Activated naive CD8-positive, alpha-beta T cell treated with anti-CD3 and anti-CD28 coated beads, Interleukin-2, amount 50 U/mL, for 24 hours (primary cell): ENCODE data around the gene NR2C2.
"Not testable (repeated sequence)": the region's sequence is repeated elsewhere in the genome, so short reads cannot be mapped to it uniquely, and the experiment has no call there.

Experiments
- ATAC-seq: fragments of 150-1000 bp; cut with Tn5 transposase; one replicate; pipeline ENCODE4 v1.10.0; 2021
- DNase-seq: peaks from one replicate; pipeline ENCODE4 v3.0.0; 2021
- H3K27ac Mint-ChIP-seq: one replicate; pipeline ENCODE4 v1.8.0; 2021; ENCODE audit warnings: mild to moderate bottlenecking, mixed read lengths
- H3K27me3 Mint-ChIP-seq: one replicate; pipeline ENCODE4 v1.8.0; 2021; ENCODE audit warnings: mixed read lengths
- H3K36me3 Mint-ChIP-seq: one replicate; pipeline ENCODE4 v1.8.0; 2021; ENCODE audit warnings: low read depth, mixed read lengths
- H3K4me1 Mint-ChIP-seq: one replicate; pipeline ENCODE4 v1.8.0; 2021; ENCODE audit warnings: mixed read lengths
- H3K4me3 Mint-ChIP-seq: one replicate; pipeline ENCODE4 v1.8.0; 2021; ENCODE audit warnings: mild to moderate bottlenecking, moderate library complexity, mixed read lengths
- H3K9me3 Mint-ChIP-seq: one replicate; pipeline ENCODE4 v1.8.0; 2021; ENCODE audit warnings: mixed read lengths

Gene NR2C2

GRCh38 chr3:14967285-14967684 lies 19.9 kb downstream of the NR2C2 start:
- DNase-seq (no peak), ATAC-seq (no peak)
- Mint-ChIP-seq H3K27ac (no peak overlapping the region), H3K27me3 (no peaks in the 10 kb centered on the region), H3K9me3 (no peaks in the 10 kb centered on the region), H3K4me1 (peaks cover 3% of the 10 kb centered on the region), H3K36me3 (peaks cover 45% of the 10 kb centered on the region), H3K4me3 (no peak overlapping the region)

GRCh38 chr3:14969671-14970070 lies 22.3 kb downstream of the NR2C2 start:
- Mint-ChIP-seq H3K27ac (no peak overlapping the region), H3K4me1 (peaks cover 8% of the 10 kb centered on the region), H3K9me3 (no peaks in the 10 kb centered on the region), H3K4me3 (no peak overlapping the region), H3K36me3 (peaks cover 56% of the 10 kb centered on the region), H3K27me3 (no peaks in the 10 kb centered on the region)
- ATAC-seq (no peak), DNase-seq (no peak)

GRCh38 chr3:14976317-14976716 lies 28.9 kb downstream of the NR2C2 start:
- DNase-seq (no peak), ATAC-seq (no peak)
- no peaks in the 10 kb centered on the region for H3K27me3 Mint-ChIP-seq
- H3K36me3 Mint-ChIP-seq: peaks cover 48% of the 10 kb centered on the region
- no peaks in the 10 kb centered on the region for H3K9me3 Mint-ChIP-seq
- no peak overlapping the region for H3K4me3 Mint-ChIP-seq
- peaks cover 29% of the 10 kb centered on the region for H3K4me1 Mint-ChIP-seq
- no peak overlapping the region for H3K27ac Mint-ChIP-seq

- H3K36me3 Mint-ChIP-seq: peaks cover 29% of the 10 kb centered on the region
- H3K4me1 Mint-ChIP-seq: peaks cover 12% of the 10 kb centered on the region
- DNase-seq: no peak
- H3K27me3 Mint-ChIP-seq: no peaks in the 10 kb centered on the region
- H3K9me3 Mint-ChIP-seq: peaks cover 7% of the 10 kb centered on the region
- no peak for ATAC-seq
- no peak overlapping the region for H3K27ac Mint-ChIP-seq
- no peak overlapping the region for H3K4me3 Mint-ChIP-seq
These were observed 33.3 kb downstream of the NR2C2 start for GRCh38 chr3:14980689-14981088.

- Mint-ChIP-seq H3K4me3 (no peak overlapping the region), H3K4me1 (peaks cover 18% of the 10 kb centered on the region), H3K9me3 (peaks cover 7% of the 10 kb centered on the region), H3K36me3 (peaks cover 17% of the 10 kb centered on the region), H3K27me3 (no peaks in the 10 kb centered on the region), H3K27ac (no peak overlapping the region)
- DNase-seq (no peak), ATAC-seq (no peak)
These were observed 37.3 kb downstream of the NR2C2 start for GRCh38 chr3:14984581-14985113.

GRCh38 chr3:14988988-14989394 lies 41.6 kb downstream of the NR2C2 start:
- H3K4me3 Mint-ChIP-seq: no peak overlapping the region

GRCh38 chr3:14989943-14990779 lies 42.8 kb downstream of the NR2C2 start:
- H3K27ac Mint-ChIP-seq: no peak overlapping the region
- peaks cover 31% of the 10 kb centered on the region for H3K4me1 Mint-ChIP-seq

More at GRCh38 chr3:14988988-14989394, 41.6 kb downstream of the NR2C2 start:
- Mint-ChIP-seq H3K9me3 (peaks cover 6% of the 10 kb centered on the region), H3K4me1 (peaks cover 30% of the 10 kb centered on the region), H3K27ac (peak overlapping the region; percentile 7), H3K36me3 (peaks cover 6% of the 10 kb centered on the region), H3K27me3 (no peaks in the 10 kb centered on the region)
- ATAC-seq (peak; percentile 99), DNase-seq (peak; percentile 36)

GRCh38 chr3:14990780-14991148 lies 43.4 kb downstream of the NR2C2 start:
- Mint-ChIP-seq H3K27me3 (no peaks in the 10 kb centered on the region), H3K4me3 (no peak overlapping the region), H3K9me3 (no peaks in the 10 kb centered on the region), H3K27ac (no peak overlapping the region), H3K4me1 (peaks cover 32% of the 10 kb centered on the region), H3K36me3 (peaks cover 1% of the 10 kb centered on the region)
- ATAC-seq: no peak
- DNase-seq: no peak

More at GRCh38 chr3:14989943-14990779, 42.8 kb downstream of the NR2C2 start:
- H3K4me3 Mint-ChIP-seq: no peak overlapping the region
- no peaks in the 10 kb centered on the region for H3K27me3 Mint-ChIP-seq
- H3K36me3 Mint-ChIP-seq: peaks cover under 1% of the 10 kb centered on the region
- no peak for ATAC-seq
- no peaks in the 10 kb centered on the region for H3K9me3 Mint-ChIP-seq
- DNase-seq: no peak

- H3K36me3 Mint-ChIP-seq: peaks cover 1% of the 10 kb centered on the region
- no peak overlapping the region for H3K27ac Mint-ChIP-seq
- no peaks in the 10 kb centered on the region for H3K27me3 Mint-ChIP-seq
- DNase-seq (no peak), ATAC-seq (no peak)
- no peak overlapping the region for H3K4me3 Mint-ChIP-seq
- peaks cover 31% of the 10 kb centered on the region for H3K4me1 Mint-ChIP-seq
- H3K9me3 Mint-ChIP-seq: no peaks in the 10 kb centered on the region
These were observed 43.9 kb downstream of the NR2C2 start for GRCh38 chr3:14991151-14991742.

- Mint-ChIP-seq H3K4me3 (no peak overlapping the region), H3K27ac (no peak overlapping the region), H3K9me3 (no peaks in the 10 kb centered on the region), H3K4me1 (peaks cover 24% of the 10 kb centered on the region), H3K36me3 (peaks cover 1% of the 10 kb centered on the region), H3K27me3 (no peaks in the 10 kb centered on the region)
- ATAC-seq (no peak), DNase-seq (no peak)
These were observed 44.6 kb downstream of the NR2C2 start for GRCh38 chr3:14991818-14992612.

- H3K27ac Mint-ChIP-seq: no peak overlapping the region
- peaks cover 23% of the 10 kb centered on the region for H3K36me3 Mint-ChIP-seq
- H3K27me3 Mint-ChIP-seq: no peaks in the 10 kb centered on the region
- peaks cover 12% of the 10 kb centered on the region for H3K9me3 Mint-ChIP-seq
- DNase-seq (no peak), ATAC-seq (no peak)
- no peak overlapping the region for H3K4me3 Mint-ChIP-seq
- H3K4me1 Mint-ChIP-seq: peaks cover 8% of the 10 kb centered on the region
These were observed 50.6 kb downstream of the NR2C2 start for GRCh38 chr3:14997941-14998340.

- ATAC-seq, DNase-seq, H3K27me3 Mint-ChIP-seq, H3K4me1 Mint-ChIP-seq, H3K27ac Mint-ChIP-seq, H3K4me3 Mint-ChIP-seq: not testable (repeated sequence)
- peaks cover 28% of the 10 kb centered on the region for H3K36me3 Mint-ChIP-seq
- H3K9me3 Mint-ChIP-seq: peaks cover 12% of the 10 kb centered on the region
These were observed 51.8 kb downstream of the NR2C2 start for GRCh38 chr3:14999182-14999581.

- H3K4me3 Mint-ChIP-seq: no peak overlapping the region
- H3K36me3 Mint-ChIP-seq: peaks cover 37% of the 10 kb centered on the region
- no peaks in the 10 kb centered on the region for H3K9me3 Mint-ChIP-seq
- H3K27me3 Mint-ChIP-seq: no peaks in the 10 kb centered on the region
- H3K27ac Mint-ChIP-seq: no peak overlapping the region
- peaks cover 10% of the 10 kb centered on the region for H3K4me1 Mint-ChIP-seq
- no peak for ATAC-seq
- no peak for DNase-seq
These were observed 60.3 kb downstream of the NR2C2 start for GRCh38 chr3:15007681-15008141.

GRCh38 chr3:15009167-15009566 lies 61.8 kb downstream of the NR2C2 start:
- H3K27me3 Mint-ChIP-seq: no peaks in the 10 kb centered on the region
- peaks cover 41% of the 10 kb centered on the region for H3K36me3 Mint-ChIP-seq
- DNase-seq (no peak), ATAC-seq (no peak)
- H3K9me3 Mint-ChIP-seq: no peaks in the 10 kb centered on the region
- H3K27ac Mint-ChIP-seq: no peak overlapping the region
- H3K4me3 Mint-ChIP-seq: no peak overlapping the region
- H3K4me1 Mint-ChIP-seq: peaks cover 10% of the 10 kb centered on the region
